HG03280 (cell line): Measurements from ENCODE around the gene PAM16.
"Not testable (repeated sequence)": the region's sequence is repeated elsewhere in the genome, so short reads cannot be mapped to it uniquely, and the experiment has no call there.

ENCODE experiments used
- ATAC-seq: cut with Tn5 transposase; IDR thresholded peaks from one replicate; pipeline ENCODE4 v1.9.1; 2021; ENCODE audit warnings: mild to moderate bottlenecking, moderate library complexity; ENCODE audit not compliant: unreplicated experiment

Gene PAM16

GRCh38 chr16:4354512-4355409, 3.6 kb upstream of the PAM16 start:
- ATAC-seq, result no peak

DNA sequence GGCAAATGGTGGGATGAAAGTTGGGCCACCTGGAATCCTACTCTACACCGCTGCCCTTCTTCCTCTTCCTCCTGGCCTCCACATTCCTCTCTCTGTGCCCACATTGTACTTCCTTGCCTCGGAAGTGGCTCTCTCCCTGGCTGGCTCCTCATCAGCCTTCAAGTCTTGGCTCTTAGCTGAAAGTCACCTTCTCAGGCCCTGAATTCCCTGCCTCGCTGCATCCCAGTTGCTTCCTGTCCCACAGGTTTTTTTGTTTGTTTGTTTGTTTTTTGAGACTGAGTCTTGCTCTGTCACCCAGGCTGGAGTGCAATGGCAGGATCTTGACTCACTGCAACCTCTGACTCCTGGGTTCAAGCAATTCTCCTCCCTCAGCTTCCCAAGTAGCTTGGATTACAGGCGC, 2.6 kb upstream of the PAM16 start:
- ATAC-seq, result no peak

GRCh38 chr16:4352843-4353242, 1.7 kb upstream of the PAM16 start:
- no peak for ATAC-seq

- no peak for ATAC-seq
Observed at GRCh38 chr16:4351880-4352279, 759 bp upstream of the PAM16 start.

DNA sequence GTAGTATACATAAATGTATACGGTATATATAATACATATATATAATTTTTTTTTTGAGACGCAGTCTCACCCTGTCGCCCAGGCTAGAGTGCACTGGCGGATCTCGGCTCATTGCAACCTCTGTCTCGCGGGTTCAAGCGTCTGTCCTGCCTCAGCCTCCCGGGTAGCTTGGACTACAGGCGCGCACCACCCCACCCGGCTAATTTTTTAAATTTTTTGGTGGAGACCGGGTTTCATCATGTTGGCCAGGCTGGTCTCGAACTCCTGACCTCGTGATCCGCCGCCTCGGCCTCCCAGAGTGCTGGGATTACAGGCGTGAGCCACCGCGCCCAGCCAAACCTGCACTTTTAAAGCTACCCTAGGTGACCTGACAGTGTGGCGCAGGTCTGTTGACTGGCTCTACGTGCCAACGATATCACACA, 745 bp downstream of the PAM16 start:
- ATAC-seq, result no peak

DNA sequence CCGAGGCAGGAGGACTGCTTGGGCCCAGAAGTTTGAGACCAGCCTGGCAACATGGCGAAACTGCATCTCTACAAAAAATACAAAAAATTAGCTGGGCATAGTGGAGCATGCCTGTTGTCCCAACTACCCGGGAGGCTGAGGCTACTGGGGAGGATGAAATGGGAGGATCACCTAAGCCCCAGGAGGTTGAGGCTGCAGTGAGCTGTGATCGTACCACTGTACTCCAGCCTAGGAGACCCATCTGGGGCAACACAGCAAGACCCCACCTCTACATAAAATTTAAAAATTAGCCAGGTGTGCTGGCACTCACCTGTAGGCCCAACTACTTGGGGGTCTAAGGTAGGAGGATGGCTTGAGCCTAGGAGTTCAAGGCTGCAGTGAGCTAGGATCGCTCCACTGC, 1.8 kb downstream of the PAM16 start:
- no peak for ATAC-seq

GRCh38 chr16:4347765-4348509, 3.2 kb downstream of the PAM16 start:
- no peak for ATAC-seq

DNA sequence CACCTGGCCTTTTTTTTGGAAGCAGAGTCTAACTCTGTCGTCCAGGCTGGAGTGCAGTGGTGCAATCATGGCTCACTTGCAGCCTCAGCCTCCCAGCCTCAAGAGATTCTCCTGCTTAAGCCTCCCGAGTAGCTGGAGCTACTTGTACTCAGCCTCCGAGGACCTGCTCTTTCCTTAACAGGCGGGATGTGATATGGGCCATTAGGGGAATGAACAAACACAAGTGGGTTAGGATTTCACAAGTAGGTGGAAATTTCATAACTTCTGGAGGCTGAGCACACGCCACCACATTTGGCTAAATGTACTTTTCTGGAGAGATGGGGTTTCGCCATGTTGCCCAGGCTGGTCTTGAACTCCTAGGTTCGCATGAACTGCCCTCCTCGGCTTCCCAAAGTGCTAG, 4.1 kb downstream of the PAM16 start:
- no peak for ATAC-seq

GRCh38 chr16:4345836-4346781, 5.0 kb downstream of the PAM16 start:
- ATAC-seq, result no peak

- no peak for ATAC-seq
Observed at GRCh38 chr16:4344983-4345835, 5.9 kb downstream of the PAM16 start.

DNA sequence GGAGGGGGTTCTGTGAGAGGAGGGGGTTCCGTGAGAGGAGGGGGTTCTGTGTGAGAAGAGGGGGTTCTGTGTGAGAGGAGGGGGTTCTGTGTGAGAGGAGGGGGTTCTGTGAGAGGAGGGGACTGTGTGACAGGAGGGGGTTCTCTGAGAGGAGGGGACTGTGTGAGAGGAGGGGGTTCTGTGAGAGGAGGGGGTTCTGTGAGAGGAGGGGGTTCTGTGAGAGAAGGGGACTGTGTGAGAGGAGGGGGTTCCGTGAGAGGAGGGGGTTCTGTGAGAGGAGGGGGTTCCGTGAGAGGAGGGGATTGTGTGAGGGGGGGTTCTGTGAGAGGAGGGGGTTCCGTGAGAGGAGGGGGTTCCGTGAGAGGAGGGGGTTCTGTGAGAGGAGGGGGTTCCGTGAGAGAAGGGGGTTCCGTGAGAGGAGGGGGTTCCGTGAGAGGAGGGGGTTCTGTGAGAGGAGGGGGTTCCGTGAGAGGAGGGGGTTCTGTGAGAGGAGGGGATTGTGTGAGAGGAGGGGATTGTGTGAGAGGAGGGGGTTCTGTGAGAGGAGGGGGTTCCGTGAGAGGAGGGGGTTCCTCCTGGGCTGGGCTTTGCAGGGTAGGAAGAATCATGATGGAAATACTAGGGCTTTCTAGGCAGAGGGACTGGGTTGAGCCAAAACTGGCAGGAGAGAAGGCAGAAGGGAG, 6.7 kb downstream of the PAM16 start:
- ATAC-seq, result not testable (repeated sequence)

GRCh38 chr16:4342866-4343744, 8.0 kb downstream of the PAM16 start:
- ATAC-seq, result no peak

GRCh38 chr16:4341250-4341649, 9.9 kb downstream of the PAM16 start:
- ATAC-seq, result no peak

- no peak for ATAC-seq
Observed at GRCh38 chr16:4340443-4340842, 10.7 kb downstream of the PAM16 start.

DNA sequence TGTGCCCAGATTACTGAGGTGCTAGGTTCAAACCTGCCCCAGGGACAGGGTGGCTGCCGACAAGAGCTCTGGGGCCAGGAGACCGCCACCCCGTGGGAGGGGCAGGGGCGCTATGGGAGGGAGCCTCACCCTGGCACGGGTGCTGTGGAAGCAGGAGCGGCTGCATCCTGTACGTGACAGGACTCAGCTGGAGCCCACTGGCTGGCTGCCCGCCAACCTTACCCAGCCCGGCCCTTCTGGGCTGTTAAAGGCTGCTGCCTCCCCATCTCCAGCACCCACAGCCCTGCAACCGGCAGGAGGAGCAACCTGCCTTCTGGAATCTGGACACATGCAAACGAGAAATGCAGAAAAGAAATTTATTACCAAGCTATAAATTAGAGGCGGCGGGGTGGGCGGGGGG, 11.2 kb downstream of the PAM16 start:
- no peak for ATAC-seq

- ATAC-seq, result no peak
Observed at GRCh38 chr16:4339455-4339854, 11.7 kb downstream of the PAM16 start.

DNA sequence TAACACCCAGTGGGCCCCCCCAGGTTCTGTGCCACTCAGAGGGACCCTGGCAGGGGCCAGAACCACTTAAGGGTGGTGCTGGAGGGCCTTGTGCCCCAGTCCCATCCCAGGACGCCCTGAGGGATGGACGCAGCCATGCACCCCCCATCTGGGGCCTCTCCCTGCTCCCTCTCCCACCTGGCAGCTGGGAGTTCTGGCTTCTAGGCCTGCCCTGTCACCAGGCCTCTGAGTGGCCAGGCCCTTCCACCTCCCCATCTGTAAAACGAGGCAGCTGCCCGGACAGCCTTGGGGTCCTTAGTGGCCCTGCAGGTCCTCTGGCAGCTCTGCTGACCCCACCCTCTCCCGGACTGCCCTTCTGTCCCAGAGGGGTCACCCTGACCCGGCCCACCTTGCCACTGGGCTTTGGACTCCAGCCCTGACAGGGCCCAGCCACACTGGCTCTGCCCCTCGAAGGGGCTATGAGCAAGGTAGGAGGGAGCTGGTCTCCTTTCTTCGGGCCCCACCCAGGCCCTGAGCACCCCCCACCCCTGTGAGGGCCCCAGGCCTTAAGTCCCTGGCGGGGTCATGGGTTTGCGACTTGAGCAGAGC, 12.3 kb downstream of the PAM16 start:
- ATAC-seq, result no peak

DNA sequence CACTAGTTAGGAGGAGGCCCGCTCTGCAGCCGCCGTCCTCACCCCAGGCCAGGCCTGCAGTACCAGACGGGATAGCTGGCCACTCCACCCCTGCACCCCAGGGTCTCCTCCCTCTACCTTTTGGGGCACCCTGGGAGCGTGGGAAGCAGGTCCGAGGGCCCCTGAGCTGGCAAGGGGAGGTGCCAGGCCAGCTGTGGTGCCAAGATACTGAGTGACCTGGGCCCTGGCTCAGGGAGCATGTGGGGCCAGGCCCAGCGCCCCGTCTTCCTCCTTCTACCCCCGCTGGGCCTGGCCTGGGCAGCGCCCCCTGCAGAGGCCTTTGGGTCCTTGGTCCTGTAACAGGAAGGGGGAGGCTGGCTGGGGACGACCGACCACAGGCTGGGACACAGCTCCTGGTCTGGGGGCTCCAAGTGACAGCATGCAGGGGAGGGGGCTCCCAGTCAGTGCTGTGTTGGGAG, 13.0 kb downstream of the PAM16 start:
- no peak for ATAC-seq
